GM21381 (cell line): ENCODE data around the gene DYNC1LI1.
"Not testable (repeated sequence)": the region's sequence is repeated elsewhere in the genome, so short reads cannot be mapped to it uniquely, and the experiment has no call there.

Experiments used
- ATAC-seq: cut with Tn5 transposase; IDR thresholded peaks from one replicate; pipeline ENCODE4 v1.9.1; 2021; ENCODE audit warnings: mild to moderate bottlenecking, moderate library complexity; ENCODE audit not compliant: unreplicated experiment

Gene DYNC1LI1

DNA sequence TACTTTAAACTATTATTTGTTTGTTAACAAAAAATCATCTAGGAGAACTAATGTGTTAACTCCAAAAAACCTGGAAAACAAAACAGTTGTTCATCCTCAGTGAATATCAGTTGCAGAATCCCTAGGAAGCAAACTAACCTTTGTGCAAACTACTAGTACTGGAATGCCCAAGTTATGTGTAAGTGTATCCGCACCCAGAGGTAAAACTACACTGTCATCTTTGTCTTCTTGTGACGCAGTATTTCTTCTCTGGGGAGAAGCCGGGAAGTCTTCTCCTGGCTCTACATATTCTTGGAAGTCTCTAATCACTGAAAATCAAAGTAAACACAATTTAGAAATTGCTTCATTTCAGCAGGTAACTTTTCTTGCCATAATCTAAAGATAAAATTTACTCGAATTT lies 29.8 kb downstream of the DYNC1LI1 start:
- no peak for ATAC-seq

DNA sequence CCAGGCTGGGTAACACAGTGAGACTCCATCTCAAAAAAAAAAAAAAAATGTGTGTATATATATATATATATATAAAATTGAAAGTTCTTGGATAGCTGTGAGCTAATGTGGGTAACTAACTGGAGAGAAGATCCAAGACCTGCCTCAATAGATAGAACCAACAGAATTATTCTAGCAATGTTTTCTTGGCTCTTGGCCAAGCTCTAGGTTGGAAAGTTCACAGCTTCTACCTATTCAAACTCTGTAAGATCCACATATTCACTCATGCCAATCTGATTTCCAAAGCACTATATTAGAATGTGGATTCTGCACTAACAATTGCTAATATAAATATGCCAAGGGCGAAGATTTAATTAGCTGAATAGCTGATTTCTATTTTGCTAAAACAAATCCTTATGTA lies 38.2 kb downstream of the DYNC1LI1 start:
- ATAC-seq = no peak

DNA sequence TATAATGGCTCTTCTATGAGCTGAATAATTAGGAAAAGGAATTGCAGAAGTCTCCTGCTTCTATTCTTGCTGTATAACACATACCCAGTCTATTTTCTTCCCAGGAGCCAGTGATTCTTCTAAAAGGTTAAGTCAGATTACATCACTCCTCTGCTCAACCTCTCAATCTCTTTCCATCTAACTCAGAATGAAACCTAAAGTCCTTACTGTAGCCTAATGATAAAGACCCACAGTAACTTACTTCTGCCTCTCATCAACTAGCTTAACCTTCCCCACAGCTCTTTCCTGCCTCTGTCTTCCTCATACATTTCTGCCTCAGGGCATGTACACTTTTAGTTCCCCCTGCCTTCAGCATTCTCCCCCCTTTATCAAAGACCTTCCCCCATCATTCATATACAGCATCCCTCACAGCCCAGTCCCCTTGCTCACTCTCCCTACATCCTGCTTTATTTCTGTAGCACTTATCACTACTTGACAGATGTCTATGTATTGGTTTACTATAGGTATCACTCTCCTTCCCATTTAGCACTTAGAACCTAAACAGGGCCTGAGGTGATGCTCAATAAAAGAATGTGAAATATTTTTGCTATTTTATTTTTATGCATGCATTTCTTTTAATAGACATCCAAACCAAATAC lies 39.5 kb downstream of the DYNC1LI1 start:
- no peak for ATAC-seq

DNA sequence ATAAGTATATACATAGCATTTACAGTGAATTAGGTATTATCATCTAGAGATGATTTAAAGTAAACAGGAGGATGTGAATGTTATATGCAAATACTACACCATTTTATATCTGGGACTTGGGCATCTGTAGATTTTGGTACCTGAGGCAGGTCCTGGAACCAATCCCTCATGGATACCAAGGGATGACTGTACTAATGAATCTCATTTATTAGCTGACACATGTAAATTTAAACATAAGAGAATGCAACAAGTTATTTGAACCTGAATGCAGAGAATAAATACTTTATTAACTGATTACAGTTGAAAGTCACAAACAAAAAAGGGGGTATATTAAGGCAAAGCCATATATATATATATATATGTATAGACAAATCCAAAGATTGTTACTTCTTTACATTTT lies 44.9 kb downstream of the DYNC1LI1 start:
- no peak for ATAC-seq

DNA sequence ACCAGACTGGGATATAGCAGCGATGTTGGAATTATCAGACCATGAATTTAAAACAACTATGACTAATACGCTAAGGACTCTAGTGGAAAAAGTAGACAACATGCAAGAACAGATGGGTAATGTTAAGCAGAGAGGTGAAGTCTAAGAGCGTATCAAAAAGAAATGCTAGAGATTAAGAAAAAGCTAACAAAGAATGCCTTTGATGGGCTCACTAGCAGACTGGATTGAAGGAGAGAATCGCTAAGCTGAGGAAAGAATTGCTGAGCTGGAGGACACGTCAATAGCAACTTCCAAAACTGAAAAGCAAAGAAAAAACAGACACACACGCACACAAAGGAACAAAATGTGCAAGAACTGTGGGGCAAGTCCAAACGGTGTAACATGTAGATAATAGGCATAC lies 48.0 kb downstream of the DYNC1LI1 start:
- ATAC-seq = no peak

DNA sequence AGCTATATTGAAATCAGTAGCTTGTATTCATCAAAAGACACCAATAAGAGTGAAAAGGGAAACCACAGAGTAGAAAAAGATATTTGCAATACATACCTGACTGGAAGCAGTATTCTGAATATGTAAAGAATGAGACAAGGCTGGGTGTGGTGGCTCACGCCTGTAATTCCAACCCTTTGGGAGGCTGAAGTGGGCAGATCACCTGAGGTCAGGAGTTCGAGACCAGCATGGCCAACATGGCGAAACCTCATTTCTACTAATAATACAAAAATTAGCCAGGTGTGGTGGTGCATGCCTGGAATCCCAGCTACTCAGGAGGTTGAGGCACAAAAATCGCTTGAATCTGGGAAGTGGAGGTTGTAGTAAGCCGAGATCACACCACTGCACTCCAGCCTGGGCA lies 51.7 kb downstream of the DYNC1LI1 start:
- ATAC-seq = not testable (repeated sequence)

DNA sequence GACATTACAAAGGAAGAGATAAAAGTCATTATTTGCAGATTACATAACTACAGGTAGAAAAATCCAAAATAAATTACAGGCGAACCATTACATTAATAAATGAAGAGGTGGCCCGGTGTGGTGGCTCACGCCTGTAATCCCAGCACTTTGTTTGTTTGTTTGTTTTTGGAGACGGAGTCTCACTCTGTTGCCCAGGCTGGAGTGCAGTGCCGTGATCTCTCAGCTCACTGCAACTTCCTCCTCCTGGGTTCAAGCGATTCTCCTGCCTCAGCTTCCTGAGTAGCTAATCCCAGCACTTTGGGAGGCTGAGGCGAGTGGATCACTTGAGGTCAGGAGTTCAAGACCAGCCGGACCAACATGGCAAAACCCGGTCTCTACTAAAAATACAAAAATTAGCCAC lies 53.9 kb downstream of the DYNC1LI1 start:
- ATAC-seq = peak; percentile 16

DNA sequence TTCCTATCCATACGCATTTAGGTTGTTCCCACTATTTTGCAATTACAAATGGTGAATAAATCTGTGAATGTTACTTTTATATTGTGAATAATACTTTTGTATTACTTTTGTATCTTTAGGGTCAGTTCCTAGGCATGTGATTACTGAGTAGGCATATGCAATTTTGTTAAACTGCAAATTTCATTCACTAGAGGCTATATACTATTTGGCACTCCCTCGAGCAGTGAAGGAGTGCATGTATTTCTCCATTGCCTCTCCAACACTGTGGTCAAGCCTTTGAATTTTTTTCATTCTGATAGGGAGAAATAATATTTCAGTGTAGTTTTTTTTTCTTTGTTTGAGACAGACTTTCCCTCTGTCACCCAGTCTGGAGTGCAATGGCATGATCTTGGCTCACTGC lies 59.7 kb downstream of the DYNC1LI1 start:
- ATAC-seq = no peak

DNA sequence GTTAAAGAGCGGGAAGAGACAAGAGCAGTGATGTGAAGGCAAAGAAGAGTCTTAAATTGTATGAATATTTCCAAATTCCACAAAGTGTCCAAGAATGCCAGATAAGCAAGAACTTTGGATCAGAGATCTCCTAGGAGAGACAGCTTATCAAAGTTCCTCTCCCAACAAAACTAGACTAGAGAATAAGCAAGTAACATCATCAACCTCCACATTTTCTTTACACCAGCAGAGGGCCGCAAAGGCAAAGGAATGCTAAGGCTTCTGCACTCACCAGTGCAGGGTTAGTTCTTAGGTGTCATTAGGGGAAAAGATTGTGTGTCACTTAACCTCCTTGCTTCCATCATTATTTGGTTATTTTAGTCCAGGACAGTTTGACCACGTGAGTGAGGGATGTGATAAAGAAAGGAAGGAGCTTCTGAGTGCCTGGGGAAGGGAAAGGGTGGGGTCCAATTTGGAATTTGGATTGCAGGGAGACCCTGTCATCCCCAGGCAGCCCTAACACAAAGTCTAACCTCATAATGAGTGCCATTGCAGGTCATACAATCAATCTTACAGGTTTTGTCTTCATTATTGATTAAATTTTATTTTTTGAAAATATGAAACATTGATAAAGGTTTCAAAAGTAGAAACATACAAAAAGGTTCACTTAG lies 60.5 kb downstream of the DYNC1LI1 start:
- peak; percentile 84 for ATAC-seq

DNA sequence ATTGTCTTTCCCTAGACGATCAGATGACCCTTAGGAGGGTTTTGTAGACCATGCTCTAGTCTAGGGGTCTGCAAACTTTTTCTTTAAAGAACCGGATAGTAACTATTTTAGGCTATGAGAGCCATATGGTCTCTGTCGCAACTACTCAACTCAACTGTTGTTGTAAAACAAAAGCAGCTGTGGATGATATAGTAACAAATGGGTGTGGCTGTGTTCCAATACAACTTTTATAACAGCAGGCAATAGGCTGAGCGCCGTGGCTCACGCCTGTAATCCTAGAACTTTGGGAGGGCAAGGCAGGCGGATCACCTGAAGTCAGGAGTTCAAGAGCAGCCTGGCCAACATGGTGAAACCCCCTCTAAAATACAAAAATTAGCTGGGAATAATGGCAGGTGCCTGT lies 61.9 kb downstream of the DYNC1LI1 start:
- no peak for ATAC-seq

DNA sequence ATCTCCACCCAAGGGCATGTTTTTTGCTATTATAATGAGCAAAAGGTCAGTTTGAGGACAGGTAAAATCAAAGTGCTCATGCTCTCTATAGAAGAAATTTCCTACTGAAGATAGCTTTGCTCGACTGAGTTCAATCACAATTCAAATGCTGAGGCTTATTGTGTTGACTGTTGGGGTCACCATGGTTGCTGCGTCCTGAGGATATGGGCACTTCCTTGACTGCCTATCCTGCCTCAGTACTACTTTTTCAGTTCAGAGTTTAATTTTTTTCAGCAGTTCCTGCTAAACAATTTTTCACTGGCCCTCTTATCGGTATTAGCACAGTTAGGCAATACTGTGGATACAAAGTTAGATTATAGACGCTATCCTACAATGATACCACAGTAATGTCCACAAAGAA lies 64.2 kb downstream of the DYNC1LI1 start:
- no peak for ATAC-seq

DNA sequence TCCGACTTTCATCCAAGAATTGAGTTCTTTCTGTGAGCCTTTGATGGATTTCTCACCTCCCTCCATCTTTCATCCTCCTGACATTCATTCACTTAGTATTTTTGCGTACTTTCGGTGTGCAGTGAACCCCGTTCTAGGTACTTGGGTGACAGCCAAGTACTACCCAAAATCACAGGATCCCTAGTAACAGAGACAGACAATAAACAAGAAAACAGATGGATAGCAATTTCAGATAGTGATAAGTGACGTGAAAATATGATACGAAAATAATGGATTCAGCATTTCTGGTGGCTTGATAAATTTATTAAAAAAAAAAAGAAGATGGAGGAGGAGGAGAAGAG lies 67.7 kb downstream of the DYNC1LI1 start:
- ATAC-seq = no peak

DNA sequence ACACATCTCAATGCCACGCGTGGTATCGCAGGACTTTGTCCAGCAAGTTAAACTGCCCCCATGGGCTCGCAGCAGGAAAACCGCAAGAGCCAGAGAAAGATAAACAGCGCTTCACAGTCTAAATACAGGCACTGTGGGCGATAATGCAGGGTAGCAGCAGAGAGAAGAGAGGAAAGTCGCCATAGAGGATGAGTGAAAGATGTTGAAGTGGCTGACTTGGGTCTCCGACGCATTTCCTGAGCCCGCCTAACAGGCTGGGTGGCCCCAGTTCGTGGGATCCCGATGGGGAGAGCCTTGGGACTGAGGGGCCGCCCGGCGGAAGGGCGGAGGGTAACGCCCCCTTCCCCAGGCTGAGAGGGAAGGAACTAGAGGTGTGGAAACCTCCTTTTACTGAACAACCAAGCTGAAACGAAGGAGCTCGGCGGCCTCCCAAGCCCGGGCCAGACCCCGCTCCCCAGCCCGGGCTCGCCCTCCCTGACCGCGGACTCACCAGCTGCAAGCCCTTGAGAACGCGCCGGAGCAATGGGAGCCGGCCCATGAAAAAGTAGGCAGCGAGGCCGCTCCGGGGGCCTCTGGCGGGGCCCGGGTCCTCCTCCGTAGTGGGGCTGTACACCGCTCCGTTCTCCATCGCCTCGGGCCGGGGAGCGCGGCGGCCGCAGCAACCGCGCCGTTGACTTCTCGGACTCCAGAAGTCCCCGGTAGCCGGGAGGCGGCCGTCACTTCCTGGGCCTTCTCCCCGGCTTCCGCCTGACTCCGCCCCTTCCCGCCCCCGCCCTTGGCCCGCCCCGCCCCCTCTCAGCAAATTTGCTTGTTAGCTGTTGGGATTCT lies 68.3 kb downstream of the DYNC1LI1 start, which contains the start of gene CMTM6:
Gene CMTM6, minus strand, starts transcription at position 735 of the 828 bp plus-strand sequence. Its CDS starts 107 bp downstream, at position 628.
- ATAC-seq = peak; percentile 67

DNA sequence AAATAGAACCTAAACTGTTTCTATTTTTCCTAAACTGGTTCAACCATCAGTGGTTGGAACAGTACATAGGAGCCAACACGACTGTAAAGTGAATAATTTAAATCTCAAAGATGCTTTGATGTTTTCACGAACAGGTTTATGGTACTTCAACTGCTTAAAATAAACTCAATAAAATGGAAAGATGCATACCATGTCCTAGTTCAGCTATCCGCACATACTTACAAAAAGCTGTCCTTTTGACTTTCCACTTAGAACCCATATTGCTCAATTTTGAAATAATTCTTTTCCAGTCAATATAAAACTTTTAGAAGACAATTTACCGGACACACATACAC lies 68.9 kb downstream of the DYNC1LI1 start:
- ATAC-seq = no peak

DNA sequence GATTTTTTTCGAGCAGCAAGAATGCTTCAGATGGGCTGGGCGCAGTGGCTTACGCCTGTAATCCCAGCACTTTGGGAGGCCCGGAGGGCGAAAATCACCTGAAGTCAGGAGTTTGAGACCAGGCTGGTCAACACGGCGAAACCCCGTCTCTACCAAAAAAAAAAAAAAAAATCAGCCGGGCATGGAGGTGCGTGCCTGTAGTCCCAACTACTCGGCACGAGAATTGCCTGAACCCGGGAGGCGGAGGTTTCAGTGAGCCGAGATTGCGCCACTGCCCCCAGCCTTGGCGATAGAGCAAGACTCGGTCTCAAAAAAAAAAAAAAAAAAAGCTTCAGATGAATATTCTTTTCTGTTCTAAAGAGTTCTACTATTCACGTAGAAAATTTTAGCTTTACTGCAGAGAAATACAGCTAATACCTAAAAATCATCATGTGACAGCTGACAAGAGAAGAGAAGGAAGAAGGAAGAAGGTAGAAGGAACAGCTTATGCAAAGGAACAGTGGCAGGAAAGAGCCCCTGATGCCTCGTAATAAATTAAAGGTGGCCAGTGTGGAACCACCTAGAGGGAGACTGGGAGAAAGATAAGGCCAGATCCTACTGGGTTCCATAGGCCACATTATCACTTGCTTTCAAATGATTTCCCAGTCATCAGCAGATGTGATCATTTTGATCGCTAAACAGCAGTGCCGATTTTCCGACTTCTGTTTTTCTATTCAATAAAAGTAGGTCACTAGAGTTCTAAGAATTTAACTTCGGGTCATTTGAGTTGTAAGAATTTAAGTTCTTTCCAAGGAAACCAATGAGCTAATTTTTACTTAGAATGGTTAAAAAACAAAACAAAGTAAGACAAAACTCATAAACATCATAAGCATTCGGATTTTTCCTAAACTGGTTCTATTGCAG lies 69.5 kb downstream of the DYNC1LI1 start:
- ATAC-seq = no peak

DNA sequence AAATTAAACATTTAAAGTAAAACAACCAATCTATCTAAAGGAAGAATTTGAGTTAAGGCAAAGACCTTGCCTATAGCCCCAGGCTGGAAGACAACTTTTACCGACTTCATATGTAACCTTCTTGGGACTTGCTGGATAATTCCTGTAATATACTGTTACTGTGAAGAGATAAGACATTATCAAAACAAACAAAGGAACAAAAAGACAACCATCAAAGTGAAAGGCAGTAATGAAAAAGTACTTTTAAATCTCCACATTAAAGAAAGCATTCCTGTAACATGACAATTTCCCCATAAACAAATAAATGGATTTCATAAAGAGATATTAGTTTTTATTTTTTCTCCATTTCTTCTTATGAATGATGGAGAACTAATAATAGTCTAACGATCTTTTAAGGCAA lies 70.4 kb downstream of the DYNC1LI1 start:
- no peak for ATAC-seq

DNA sequence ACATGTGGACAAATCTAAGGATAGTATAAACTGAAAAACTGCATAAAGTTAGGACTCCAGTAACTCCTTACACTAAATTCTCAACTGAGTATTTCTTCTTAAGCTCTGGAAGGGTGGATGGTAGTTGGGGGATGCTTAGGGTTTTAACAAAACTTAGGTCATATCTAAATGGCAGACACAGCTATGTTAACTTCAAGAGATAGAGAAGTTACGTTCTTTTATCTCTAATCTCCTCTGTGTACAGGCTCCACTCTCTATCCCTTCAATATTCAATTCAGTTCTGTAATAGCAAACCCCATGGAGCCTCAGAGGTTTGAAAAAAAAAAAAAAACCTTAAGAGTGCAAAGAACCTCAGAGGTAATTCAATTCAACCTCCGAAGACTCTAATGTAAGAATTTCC lies 71.1 kb downstream of the DYNC1LI1 start:
- ATAC-seq = no peak

DNA sequence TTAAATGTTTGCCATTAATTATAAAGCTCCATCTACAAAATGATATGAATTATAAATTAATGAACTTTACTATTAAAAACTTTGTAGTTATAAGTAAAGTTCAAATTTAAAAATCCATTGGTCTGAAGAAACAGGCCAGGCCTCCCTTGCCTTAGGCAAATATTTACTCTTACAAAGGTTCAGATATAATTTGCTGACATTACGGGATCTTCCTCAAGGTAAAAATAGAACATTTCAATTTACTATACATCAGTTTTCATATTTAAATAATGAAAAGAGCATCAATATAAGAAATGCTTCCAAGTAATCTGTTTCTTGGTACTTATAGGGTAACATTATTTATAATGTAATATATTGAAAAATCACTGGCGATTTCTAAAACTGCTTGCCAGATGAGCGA lies 71.7 kb downstream of the DYNC1LI1 start:
- ATAC-seq = no peak

DNA sequence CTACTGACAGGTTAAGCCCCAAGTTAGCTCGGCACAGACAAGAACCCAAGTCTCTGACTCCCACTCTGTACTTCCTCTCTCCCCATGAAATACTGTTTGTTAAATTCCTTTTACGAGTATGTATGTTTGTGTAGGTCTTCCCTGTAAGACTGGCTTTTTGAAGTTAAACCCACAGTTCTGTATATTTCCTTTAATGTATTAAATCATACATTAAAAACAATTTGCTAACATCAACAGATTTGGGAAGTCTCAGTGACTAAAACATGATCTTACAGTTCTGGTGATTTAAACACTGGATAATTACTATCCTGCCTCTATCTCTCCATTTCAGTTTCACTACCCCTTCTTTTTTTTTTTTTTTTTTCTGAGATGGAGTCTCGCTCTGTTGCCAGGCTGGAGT lies 72.4 kb downstream of the DYNC1LI1 start:
- no peak for ATAC-seq

DNA sequence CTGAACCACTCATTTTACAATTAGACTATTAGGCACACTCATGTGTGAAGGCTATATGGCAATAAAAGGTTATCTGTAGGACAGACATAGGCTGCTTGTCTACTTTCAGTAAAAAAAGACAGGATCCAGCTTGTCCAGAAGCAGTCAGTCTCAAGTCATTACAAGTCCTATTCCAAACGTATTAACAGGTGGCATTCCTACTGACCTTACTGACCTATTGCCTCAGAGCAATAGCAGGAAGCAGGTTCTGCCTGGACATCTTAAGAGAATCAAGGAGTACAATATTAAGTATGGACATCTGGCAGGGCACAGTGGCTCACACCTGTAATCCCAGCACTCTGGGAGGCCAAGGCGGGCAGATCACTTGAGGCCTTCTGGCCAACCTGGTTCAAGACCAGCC lies 75.0 kb downstream of the DYNC1LI1 start:
- no peak for ATAC-seq

DNA sequence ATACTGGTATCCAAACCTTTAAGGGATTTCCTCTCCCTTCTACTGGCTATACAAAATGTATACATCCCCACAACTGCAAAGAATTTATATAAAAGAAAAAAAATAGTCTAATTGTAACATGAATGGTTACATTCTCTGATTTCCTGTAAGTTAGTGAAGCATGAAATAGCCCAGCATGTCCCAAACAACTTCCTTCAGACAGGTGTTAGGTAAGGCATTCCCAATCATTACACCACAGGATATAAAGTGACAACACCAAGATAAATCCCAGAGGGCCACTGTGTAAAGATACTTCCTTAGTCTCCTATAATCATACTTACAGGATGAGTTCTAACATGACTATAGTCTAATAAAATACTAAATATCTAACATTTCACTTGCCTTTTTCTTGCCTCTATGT lies 75.6 kb downstream of the DYNC1LI1 start:
- no peak for ATAC-seq
